GM12878 (cell line): ENCODE measurements around the gene SARDH. TPM values are rescaled to one million over a fixed set of nuclear protein-coding genes. Genes with fewer than 3 reads are reported as not detected.

Experiments used
- ATAC-seq: fragments of 200-7000 bp; cut with Tn5 transposase; 3 replicates; pipeline ENCODE4 v1.9.1; 2020; ENCODE audit warnings: mild to moderate bottlenecking, moderate library complexity
- BruUV-seq: library from RNA; stranded (reverse); fragments of 400-500 nt; replicated peaks from 2 replicates; lab custom pipeline; 2021; lab: Mats Ljungman, UMichigan
- CTCF ChIA-PET: fragments of 300-600 bp; sonication (Branson Sonifier 250); formaldehyde crosslinking; extraction: SDS; loops from one replicate; lab custom pipeline; 2021; ENCODE audit warnings: inconsistent platforms; lab: Yijun Ruan, JAX
- POLR2A ChIA-PET: fragments of 350-600 bp; formaldehyde crosslinking; extraction: SDS; loops from one replicate; lab custom pipeline; 2021; ENCODE audit warnings: inconsistent platforms; lab: Charles Lee
- RAD21 ChIA-PET: fragments of 300-600 bp; sonication (Branson Sonifier 250); formaldehyde crosslinking; loops from one replicate; lab custom pipeline; 2023; ENCODE audit warnings: antibody characterized with exemption; ENCODE audit not compliant: unreplicated experiment; lab: Charles Lee
- SMC1A ChIA-PET: fragments of 300-600 bp; sonication (Branson Sonifier 250); formaldehyde crosslinking; loops from one replicate; lab custom pipeline; 2023; ENCODE audit not compliant: unreplicated experiment, uncharacterized antibody; lab: Charles Lee
- DNase-seq: peaks from one replicate; pipeline ENCODE4 v3.0.0-alpha.2; 2011; ENCODE audit warnings: low read depth, low spot score
- FAIRE-seq: peaks from 3 replicates; lab custom pipeline; 2011; peaks lifted over from hg19 to GRCh38; lab: Jason Lieb, UNC
- H2AFZ ChIP-seq: 2 replicates; pipeline ENCODE4 v1.6.0; 2011; ENCODE audit warnings: low read depth, low read length, control low read depth; ENCODE audit not compliant: control insufficient read depth
- H3K27ac ChIP-seq: 2 replicates; pipeline ENCODE4 v1.5.1; 2011; ENCODE audit warnings: control low read depth; ENCODE audit not compliant: control insufficient read depth, insufficient read depth
- H3K27me3 ChIP-seq, 2 experiments: replicated peaks in 1 of 2; 2 replicates each; pipeline versions ENCODE4 v1.6.0 to v1.6.1; 2011; ENCODE audit warnings: low read length in 1 of 2; ENCODE audit not compliant: control insufficient read depth in 2 of 2, insufficient read depth in 2 of 2
- H3K36me3 ChIP-seq, 2 experiments: 2 replicates each; pipeline ENCODE4 v1.5.1; 2011; ENCODE audit warnings: low read length in 1 of 2; ENCODE audit not compliant: control insufficient read depth in 2 of 2, insufficient read depth in 2 of 2
- H3K4me1 ChIP-seq: 2 replicates; pipeline ENCODE4 v1.6.1; 2011; ENCODE audit warnings: mild to moderate bottlenecking, low read length, moderate library complexity, mixed read lengths; ENCODE audit not compliant: control insufficient read depth, insufficient read depth
- H3K4me2 ChIP-seq: 2 replicates; pipeline ENCODE4 v1.6.0; 2011; ENCODE audit warnings: control low read depth; ENCODE audit not compliant: control insufficient read depth, insufficient read depth
- H3K4me3 ChIP-seq: fragments of 200-600 bp; sonication (generic); 2 replicates; pipeline ENCODE4 v1.5.1; 2016
- H3K79me2 ChIP-seq: 2 replicates; pipeline ENCODE4 v1.6.0; 2011; ENCODE audit warnings: low read length; ENCODE audit not compliant: control insufficient read depth, insufficient read depth
- H3K9ac ChIP-seq: 2 replicates; pipeline ENCODE4 v1.8.0; 2011; ENCODE audit warnings: low read length, control low read depth, mixed read lengths; ENCODE audit not compliant: control insufficient read depth, insufficient read depth
- H3K9me3 ChIP-seq: replicated peaks from 3 replicates; pipeline ENCODE4 v1.5.1; 2011; ENCODE audit warnings: mild to moderate bottlenecking, low read length; ENCODE audit not compliant: control insufficient read depth, insufficient read depth
- H4K20me1 ChIP-seq: 2 replicates; pipeline ENCODE4 v1.6.0; 2011; ENCODE audit not compliant: control insufficient read depth, insufficient read depth
- ATF2 ChIP-seq: IDR thresholded peaks from 2 replicates; pipeline ENCODE4 v1.6.1; 2012; ENCODE audit warnings: low read length, inconsistent platforms
- BMI1 ChIP-seq: fragments of 450-650 bp; IDR thresholded peaks from 2 replicates; pipeline ENCODE4 v1.6.1; 2016; ENCODE audit warnings: mild to moderate bottlenecking, moderate library complexity, borderline replicate concordance
- CEBPB ChIP-seq, 2 experiments: fragments of 150-350 bp in 1 of 2; IDR thresholded peaks; 2 replicates each; pipeline ENCODE4 v1.6.1; 2012 to 2014; ENCODE audit warnings: low read depth in 2 of 2, low read length in 2 of 2, borderline replicate concordance in 1 of 2, inconsistent platforms in 1 of 2
- ELK1 ChIP-seq: IDR thresholded peaks from 2 replicates; pipeline ENCODE4 v1.6.1; 2012; ENCODE audit warnings: low read depth, low read length, improper control_type of control experiment
- NR2F1 ChIP-seq: fragments of 450-650 bp; conservative IDR thresholded peaks from 2 replicates; pipeline ENCODE4 v1.6.1; 2017; ENCODE audit warnings: mild to moderate bottlenecking
- PBX3 ChIP-seq: IDR thresholded peaks from 2 replicates; pipeline ENCODE4 v1.6.1; 2011; ENCODE audit warnings: mild to moderate bottlenecking, low read depth, low read length, moderate library complexity; ENCODE audit not compliant: insufficient replicate concordance
- POLR2A ChIP-seq: IDR thresholded peaks from 2 replicates; pipeline ENCODE4 v1.6.1; 2011; ENCODE audit warnings: low read depth, mild to moderate bottlenecking, low read length
- POLR2AphosphoS5 ChIP-seq: IDR thresholded peaks from 2 replicates; pipeline ENCODE4 v1.6.1; 2011; ENCODE audit warnings: mild to moderate bottlenecking, low read length, inconsistent platforms
- SMC3 ChIP-seq: IDR thresholded peaks from 2 replicates; pipeline ENCODE4 v1.6.1; 2011; ENCODE audit warnings: low read length, improper control_type of control experiment, borderline replicate concordance
- USF1 ChIP-seq: IDR thresholded peaks from 2 replicates; pipeline ENCODE4 v1.6.1; 2011; ENCODE audit warnings: borderline replicate concordance, low read depth, mild to moderate bottlenecking, moderate library complexity, mixed read lengths, low read length; ENCODE audit not compliant: insufficient read depth; ENCODE audit errors: extremely low read length
- ZBTB33 ChIP-seq: fragments of 450-650 bp; IDR thresholded peaks from 2 replicates; pipeline ENCODE4 v1.6.1; 2017; ENCODE audit warnings: mild to moderate bottlenecking
- ZNF217 ChIP-seq: fragments of 450-650 bp; IDR thresholded peaks from 2 replicates; pipeline ENCODE4 v1.6.1; 2017; ENCODE audit warnings: antibody characterized with exemption, mild to moderate bottlenecking
- WGBS: methylation state at CpG from one replicate; pipeline ENCODE4 v1.1.6; 2016; ENCODE audit warnings: low lambda C conversion rate; ENCODE audit not compliant: insufficient replicate concordance, insufficient coverage; ENCODE audit errors: missing lambda C conversion rate; 5-methylcytosine and 5-hydroxymethylcytosine counted together
- in situ Hi-C: fragments of 300-500 bp; cut with MboI; formaldehyde crosslinking; loops from 9 replicates; pipeline ENCODE4 v1.14.3; 2018; ENCODE audit warnings: mixed read lengths
- intact Hi-C: fragments of 100-400 bp; cut with micrococcal nuclease; formaldehyde crosslinking; loops from one replicate; pipeline ENCODE4 v1.14.2; 2022; ENCODE audit not compliant: unreplicated experiment
- polyA plus RNA-seq, 11 experiments: library from polyadenylated mRNA; depleted of rRNA in 4 of 11; unstranded in 6 of 11; stranded (reverse) in 5 of 11; fragments of >200 nt; fragmentation: Nextera tagmentation in 4 of 11; fragmentation: Illumina TruSeq in 1 of 11; extraction: Ambion mirVana in 4 of 11; extraction: Trizol in 1 of 11; gene quantifications; 1 replicate in 1 of 11; 2 replicates in 10 of 11; pipeline versions ENCODE4 v1.2.1 to v1.2.3, GENCODE V29; 2011 to 2016; ENCODE audit warnings: inconsistent platforms in 2 of 11, missing spikeins in 2 of 11, low read depth in 1 of 11
- total RNA-seq, 4 experiments: library from RNA; depleted of rRNA in 3 of 4; stranded (reverse); fragments of >200 nt in 3 of 4; fragmentation: Illumina TruSeq in 1 of 4; extraction: Trizol in 1 of 4; gene quantifications; 2 replicates each; pipeline versions ENCODE4 v1.2.1 to v1.2.3, GENCODE V29; 2013 to 2021

SARDH gene
- total and polyA plus RNA-seq, 10 of the 15 experiments (the other 5 are each of a cell fraction or from before 2014, with no cell fraction given), result 0.03 to 0.15 (median 0.10) TPM; not detected in 6

- RAD21 ChIA-PET, result no interaction called here
- TF ChIP-seq ZNF217 (no peak), CEBPB (IDR thresholded peaks at IDR 0.05; ENCODE audit: borderline replicate concordance in 1 of 2, low read depth in 2 of 2, low read length in 2 of 2) (no peak), POLR2AphosphoS5 (no peak), NR2F1 (no peak), ATF2 (no peak), PBX3 (no peak), ZBTB33 (no peak), ELK1 (no peak), SMC3 (no peak), USF1 (no peak), BMI1 (no peak), POLR2A (no peak)
- TF ChIP-seq, all 136 proteins: peak for 0
- ChIA-PET POLR2A (no interaction called here), CTCF (interaction anchor here (1.1 kb wide), 1 partner anchor 17 kb away, joined by 3 read pairs; no protein-coding TSS in a partner anchor), SMC1A (no interaction called here)
- DNase-seq (no peak), FAIRE-seq (no peak), ATAC-seq (no peak)
- Histone ChIP-seq H3K9ac (no peak overlapping the region), H3K9me3 (no peaks in the 10 kb centered on the region), H3K27me3 (no peaks in the 10 kb centered on the region), H3K4me3 (no peak overlapping the region), H3K27ac (no peak overlapping the region), H2AFZ (no peak overlapping the region), H4K20me1 (no peaks in the 10 kb centered on the region), H3K79me2 (no peaks in the 10 kb centered on the region), H3K4me2 (no peak overlapping the region), H3K4me1 (no peaks in the 10 kb centered on the region), H3K36me3 (peaks cover 3 to 8% of the 10 kb centered on the region in 2 experiments)
- intact Hi-C loops, result no loop called here
- in situ Hi-C loops, result no loop called here
- no TSS peak for BruUV-seq
- 99% methylated on average over 15 of the region's 32 CpGs for WGBS
Observed at GRCh38 chr9:133759146-133759900, 21.2 kb upstream of the SARDH start.
